Fibroblast of lung (primary cell): ENCODE measurements around the gene IL18RAP.

Experiments
- CTCF ChIP-seq, 2 donors: IDR thresholded peaks in 1 of 2; conservative IDR thresholded peaks in 1 of 2; 1 replicate in 1 of 2; 2 replicates in 1 of 2; pipeline ENCODE4 v1.5.1; 2011 to 2012; ENCODE audit warnings: low read length in 2 of 2, control low read depth in 1 of 2, inconsistent platforms in 1 of 2, low read depth in 1 of 2, mild to moderate bottlenecking in 1 of 2
- EZH2 ChIP-seq: IDR thresholded peaks from 2 replicates; pipeline ENCODE4 v1.5.1; 2012; ENCODE audit warnings: low read length, control low read depth, mild to moderate bottlenecking; ENCODE audit errors: missing control alignments

GRCh38 chr2:102485147-102485785, 62.3 kb downstream of the IL18RAP start:
- no peak for TF ChIP-seq CTCF (conservative IDR thresholded peaks at IDR 0.05 in 1 of 2, IDR thresholded peaks at IDR 0.05 in 1 of 2; ENCODE audit: low read depth in 1 of 2, low read length in 2 of 2)
- TF ChIP-seq EZH2 = no peak
